GOT3 (cell line): ENCODE measurements around the gene MYOZ3.

Source experiments
- DNase-seq: peaks from one replicate; lab custom pipeline; 2025; ENCODE audit warnings: mixed read lengths; lab: John Stamatoyannopoulos, UW

MYOZ3 gene

GRCh38 chr5:150661086-150661485 is at the start of gene MYOZ3:
Gene MYOZ3, plus strand, starts transcription at chr5:150661251. Its CDS starts 1,691 bp downstream, at chr5:150662942.
- DNase-seq, result no peak

- no peak for DNase-seq
These were observed 48.6 kb upstream of the MYOZ3 start for GRCh38 chr5:150612405-150612804.

GRCh38 chr5:150612905-150613670 is 48.0 kb upstream of the MYOZ3 start:
- no peak for DNase-seq

- no peak for DNase-seq
These were observed 46.9 kb upstream of the MYOZ3 start for GRCh38 chr5:150613991-150614660.

- DNase-seq, result no peak
These were observed 46.4 kb upstream of the MYOZ3 start for GRCh38 chr5:150614661-150615060.

- DNase-seq, result no peak
These were observed 45.8 kb upstream of the MYOZ3 start for GRCh38 chr5:150615141-150615699.

GRCh38 chr5:150616024-150616470 is 45.0 kb upstream of the MYOZ3 start:
- DNase-seq, result no peak

GRCh38 chr5:150616506-150616905 is 44.5 kb upstream of the MYOZ3 start:
- no peak for DNase-seq

- DNase-seq, result no peak
These were observed 42.9 kb upstream of the MYOZ3 start for GRCh38 chr5:150618163-150618562.

- DNase-seq, result no peak
These were observed 42.3 kb upstream of the MYOZ3 start for GRCh38 chr5:150618588-150619281.

GRCh38 chr5:150619359-150620230 is 41.5 kb upstream of the MYOZ3 start:
- no peak for DNase-seq

GRCh38 chr5:150621301-150621700 is 39.8 kb upstream of the MYOZ3 start:
- no peak for DNase-seq

GRCh38 chr5:150622157-150622556 is 38.9 kb upstream of the MYOZ3 start:
- no peak for DNase-seq

GRCh38 chr5:150623152-150623877 is 37.7 kb upstream of the MYOZ3 start:
- DNase-seq, result no peak

GRCh38 chr5:150623878-150624216 is 37.2 kb upstream of the MYOZ3 start:
- no peak for DNase-seq

- no peak for DNase-seq
These were observed 36.5 kb upstream of the MYOZ3 start for GRCh38 chr5:150624334-150625163.

- DNase-seq, result no peak
These were observed 35.9 kb upstream of the MYOZ3 start for GRCh38 chr5:150625164-150625535.

GRCh38 chr5:150625831-150626746 is 35.0 kb upstream of the MYOZ3 start:
- DNase-seq, result no peak

- DNase-seq, result no peak
These were observed 34.2 kb upstream of the MYOZ3 start for GRCh38 chr5:150626853-150627276.
